ENCODE data around the gene SAMM50. TPM values are rescaled to one million over a fixed set of nuclear protein-coding genes. Genes with fewer than 3 reads are reported as not detected.

The SAMM50 gene
- total and polyA plus RNA-seq, 2 experiments from 2014 or later: 37.6 to 53.5 TPM

GRCh38 chr22:44029069-44029468, 73.8 kb downstream of the SAMM50 start:
- DNase-seq (ENCODE audit: low spot score): no peak
- peaks cover 5% of the 10 kb centered on the region for H3K79me2 ChIP-seq
- WGBS (ENCODE audit: low lambda C conversion rate, missing lambda C conversion rate): 72% methylated on average over 4 of the region's 4 CpGs
- no peak overlapping the region for H3K4me2 ChIP-seq
- H3K36me3 ChIP-seq (replicated peaks; ENCODE audit: insufficient read depth, low read depth): no peaks in the 10 kb centered on the region
- H2AFZ ChIP-seq: no peak overlapping the region
- H3K4me1 ChIP-seq (ENCODE audit: insufficient read depth): peaks cover 8% of the 10 kb centered on the region
- no peaks in the 10 kb centered on the region for H3K27me3 ChIP-seq
- no peaks in the 10 kb centered on the region for H4K20me1 ChIP-seq (ENCODE audit: insufficient read depth, poor library complexity, severe bottlenecking)
- TF ChIP-seq EZH2phosphoT487 (IDR thresholded peaks at IDR 0.05; ENCODE audit: low read depth, severe bottlenecking, unreplicated experiment) (no peak), CTCF (IDR thresholded peaks at IDR 0.05; ENCODE audit: poor library complexity) (no peak), EZH2 (IDR thresholded peaks at IDR 0.05; ENCODE audit: borderline replicate concordance) (no peak)
- H3K9me3 ChIP-seq (ENCODE audit: low read depth): no peaks in the 10 kb centered on the region
- no peak overlapping the region for H3K4me3 ChIP-seq
- no peak overlapping the region for H3K27ac ChIP-seq
- H3K9me2 ChIP-seq (replicated peaks; ENCODE audit: insufficient read depth): no peaks in the 10 kb centered on the region

DNA sequence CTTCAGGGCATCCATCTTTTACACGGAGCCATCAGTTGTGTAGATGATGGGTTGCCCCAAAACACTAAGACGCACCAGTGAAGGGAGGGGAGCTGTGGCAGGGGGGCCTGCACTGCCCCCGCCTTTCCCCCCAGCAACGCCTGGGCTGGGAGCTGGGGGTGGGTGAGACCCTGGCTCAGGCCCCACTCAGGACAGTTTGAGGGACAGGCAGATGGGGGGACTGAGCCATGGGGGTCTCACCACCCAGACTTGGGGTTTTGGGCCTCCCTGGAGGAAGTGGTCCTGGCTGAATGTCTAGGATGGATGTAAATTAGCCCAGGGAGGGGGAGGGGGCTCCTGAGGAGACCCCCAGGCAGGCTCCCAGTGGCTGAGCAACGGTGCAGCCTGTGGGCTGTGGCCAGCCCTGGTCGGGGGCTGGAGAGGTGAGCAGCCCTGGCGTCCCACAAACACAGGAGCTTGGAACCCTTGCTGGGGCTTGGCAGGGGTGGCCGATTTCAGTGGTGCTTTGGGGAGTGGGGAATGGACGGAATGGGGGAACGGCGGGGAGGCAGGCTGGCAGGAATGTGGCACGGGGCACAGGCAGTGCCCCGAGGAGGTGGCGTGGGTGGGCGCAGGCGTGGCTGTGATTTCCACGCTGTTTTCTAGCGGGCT, 74.9 kb downstream of the SAMM50 start:
- peaks cover 5% of the 10 kb centered on the region for H3K79me2 ChIP-seq
- WGBS (ENCODE audit: low lambda C conversion rate, missing lambda C conversion rate): 92% methylated on average over 13 of the region's 18 CpGs
- no peak overlapping the region for H3K27ac ChIP-seq

DNA sequence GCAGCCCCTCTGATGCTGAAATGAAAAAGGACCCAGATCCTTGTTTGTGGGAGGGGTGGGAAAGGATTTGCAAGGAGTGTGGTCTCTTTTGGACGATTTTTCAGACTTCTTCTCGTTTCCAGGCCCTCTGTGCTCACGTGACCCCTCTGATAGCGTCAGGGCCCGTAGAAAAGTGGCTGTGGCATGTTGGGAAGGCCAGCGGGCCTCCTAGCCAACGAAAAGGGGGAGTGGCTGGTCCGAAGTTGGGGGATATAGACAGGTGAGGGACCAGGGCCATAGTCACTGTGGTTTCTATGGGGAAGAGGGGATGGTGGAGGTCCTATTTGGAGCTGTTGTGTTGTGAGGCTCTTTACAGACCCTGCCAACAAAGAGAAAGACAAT, 75.5 kb downstream of the SAMM50 start:
- Histone ChIP-seq H3K4me2 (no peak overlapping the region), H3K9me3 (ENCODE audit: low read depth) (no peaks in the 10 kb centered on the region), H3K4me1 (ENCODE audit: insufficient read depth) (peaks cover 8% of the 10 kb centered on the region), H3K4me3 (no peak overlapping the region), H3K27me3 (no peaks in the 10 kb centered on the region), H3K36me3 (replicated peaks; ENCODE audit: insufficient read depth, low read depth) (no peaks in the 10 kb centered on the region), H3K27ac (no peak overlapping the region), H2AFZ (no peak overlapping the region), H4K20me1 (ENCODE audit: insufficient read depth, poor library complexity, severe bottlenecking) (no peaks in the 10 kb centered on the region), H3K9me2 (replicated peaks; ENCODE audit: insufficient read depth) (no peaks in the 10 kb centered on the region), H3K79me2 (peaks cover 5% of the 10 kb centered on the region)
- no peak for DNase-seq (ENCODE audit: low spot score)
- TF ChIP-seq EZH2phosphoT487 (IDR thresholded peaks at IDR 0.05; ENCODE audit: low read depth, severe bottlenecking, unreplicated experiment) (no peak), CTCF (IDR thresholded peaks at IDR 0.05; ENCODE audit: poor library complexity) (no peak), EZH2 (IDR thresholded peaks at IDR 0.05; ENCODE audit: borderline replicate concordance) (no peak)
- WGBS (ENCODE audit: low lambda C conversion rate, missing lambda C conversion rate): 86% methylated on average over 8 of the region's 8 CpGs

More for the DNA sequence above, 74.9 kb downstream of the SAMM50 start:
- Histone ChIP-seq H3K9me2 (replicated peaks; ENCODE audit: insufficient read depth) (no peaks in the 10 kb centered on the region), H3K4me1 (ENCODE audit: insufficient read depth) (peaks cover 8% of the 10 kb centered on the region), H3K36me3 (replicated peaks; ENCODE audit: insufficient read depth, low read depth) (no peaks in the 10 kb centered on the region), H3K4me3 (no peak overlapping the region), H2AFZ (no peak overlapping the region), H3K4me2 (no peak overlapping the region), H4K20me1 (ENCODE audit: insufficient read depth, poor library complexity, severe bottlenecking) (no peaks in the 10 kb centered on the region), H3K9me3 (ENCODE audit: low read depth) (no peaks in the 10 kb centered on the region), H3K27me3 (no peaks in the 10 kb centered on the region)
- TF ChIP-seq CTCF (IDR thresholded peaks at IDR 0.05; ENCODE audit: poor library complexity): no peak
- TF ChIP-seq EZH2phosphoT487 (IDR thresholded peaks at IDR 0.05; ENCODE audit: low read depth, severe bottlenecking, unreplicated experiment): no peak
- TF ChIP-seq EZH2 (IDR thresholded peaks at IDR 0.05; ENCODE audit: borderline replicate concordance): no peak
- DNase-seq (ENCODE audit: low spot score): no peak

Data from hepatocyte (in vitro differentiated cells).